Neuronal stem cell (in vitro differentiated cells): ENCODE results near the gene TRPM6.

Experiments used
- DNase-seq: peaks from one replicate; pipeline ENCODE4 v3.0.0-alpha.2; 2013; ENCODE audit warnings: low spot score
- H2AFZ ChIP-seq: one replicate; pipeline ENCODE4 v1.6.1; 2013; ENCODE audit warnings: mild to moderate bottlenecking, low read length, inconsistent platforms
- H2AK5ac ChIP-seq: 2 replicates; pipeline ENCODE4 v1.6.1; 2013; ENCODE audit warnings: low read depth, mild to moderate bottlenecking, inconsistent platforms, low read length, moderate library complexity, mixed read lengths
- H2BK120ac ChIP-seq: 2 replicates; pipeline ENCODE4 v1.6.1; 2013; ENCODE audit warnings: low read depth, mild to moderate bottlenecking, inconsistent platforms, low read length, moderate library complexity, mixed read lengths
- H2BK12ac ChIP-seq: one replicate; pipeline ENCODE4 v1.6.1; 2013; ENCODE audit warnings: low read length, inconsistent platforms
- H2BK15ac ChIP-seq: 2 replicates; pipeline ENCODE4 v1.6.1; 2013; ENCODE audit warnings: mild to moderate bottlenecking, low read length, inconsistent platforms, mixed read lengths
- H2BK5ac ChIP-seq: one replicate; pipeline ENCODE4 v1.6.1; 2013; ENCODE audit warnings: inconsistent platforms, mild to moderate bottlenecking, low read length, moderate library complexity
- H3K14ac ChIP-seq: one replicate; pipeline ENCODE4 v1.6.1; 2013; ENCODE audit warnings: low read length, inconsistent platforms
- H3K18ac ChIP-seq: 2 replicates; pipeline ENCODE4 v1.6.1; 2013; ENCODE audit warnings: low read length, inconsistent platforms
- H3K23ac ChIP-seq: 2 replicates; pipeline ENCODE4 v1.6.1; 2013; ENCODE audit warnings: low read depth, mild to moderate bottlenecking, mixed read lengths, low read length, inconsistent platforms; ENCODE audit not compliant: poor library complexity
- H3K27ac ChIP-seq: replicated peaks from 3 replicates; pipeline ENCODE4 v1.5.1; 2013; ENCODE audit warnings: low read length, inconsistent platforms
- H3K27me3 ChIP-seq, 3 experiments: 2 replicates each; pipeline ENCODE4 v1.6.1; 2013; ENCODE audit warnings: low read length in 3 of 3, mild to moderate bottlenecking in 2 of 3, inconsistent platforms in 1 of 3, low read depth in 1 of 3, mixed read lengths in 1 of 3, moderate library complexity in 1 of 3; ENCODE audit not compliant: control insufficient read depth in 3 of 3, insufficient read depth in 3 of 3
- H3K36me3 ChIP-seq, 2 donors: replicated peaks in 1 of 2; 2 replicates each; pipeline ENCODE4 v1.6.1; 2013; ENCODE audit warnings: low read length in 2 of 2; ENCODE audit not compliant: control insufficient read depth in 2 of 2, insufficient read depth in 2 of 2
- H3K4ac ChIP-seq: 2 replicates; pipeline ENCODE4 v1.6.1; 2013; ENCODE audit warnings: inconsistent platforms, mild to moderate bottlenecking, low read length, moderate library complexity
- H3K4me1 ChIP-seq, 2 donors: 1 replicate in 1 of 2; 2 replicates in 1 of 2; pipeline ENCODE4 v1.6.1; 2013; ENCODE audit warnings: low read length in 2 of 2, low read depth in 1 of 2; ENCODE audit not compliant: control insufficient read depth in 2 of 2, insufficient read depth in 1 of 2
- H3K4me2 ChIP-seq: one replicate; pipeline ENCODE4 v1.6.1; 2013; ENCODE audit warnings: mild to moderate bottlenecking, low read length, inconsistent platforms; ENCODE audit not compliant: insufficient read depth, poor library complexity, severe bottlenecking
- H3K4me3 ChIP-seq, 2 donors: 2 replicates each; pipeline ENCODE4 v1.5.1; 2013; ENCODE audit warnings: low read length in 2 of 2, mild to moderate bottlenecking in 2 of 2, inconsistent platforms in 1 of 2, moderate library complexity in 1 of 2
- H3K79me1 ChIP-seq: one replicate; pipeline ENCODE4 v1.6.1; 2013; ENCODE audit warnings: low read depth, mild to moderate bottlenecking, inconsistent platforms, low read length, moderate library complexity
- H3K9ac ChIP-seq: one replicate; pipeline ENCODE4 v1.6.1; 2013; ENCODE audit warnings: mild to moderate bottlenecking, low read depth, low read length, inconsistent platforms; ENCODE audit not compliant: poor library complexity
- H3K9me3 ChIP-seq, 2 donors: replicated peaks in 1 of 2; 2 replicates each; pipeline versions ENCODE3 to v1.6.1; 2013; ENCODE audit warnings: low read length in 2 of 2, mild to moderate bottlenecking in 2 of 2, inconsistent platforms in 1 of 2, low read depth in 1 of 2, mixed read lengths in 1 of 2, moderate library complexity in 1 of 2; ENCODE audit not compliant: control insufficient read depth in 2 of 2, insufficient read depth in 1 of 2
- H4K8ac ChIP-seq: one replicate; pipeline ENCODE4 v1.6.1; 2013; ENCODE audit warnings: low read depth, mild to moderate bottlenecking, inconsistent platforms, low read length, moderate library complexity
- H4K91ac ChIP-seq: one replicate; pipeline ENCODE4 v1.6.1; 2013; ENCODE audit warnings: low read length, low read depth, mild to moderate bottlenecking, inconsistent platforms; ENCODE audit not compliant: poor library complexity
- WGBS, 2 donors: extraction: QIAGEN DNeasy Blood & Tissue Kit; methylation state at CpG; one replicate each; pipeline ENCODE4 v1.1.7; 2013; ENCODE audit warnings: missing lambda C conversion rate in 2 of 2, mixed read lengths in 1 of 2; ENCODE audit not compliant: insufficient read length in 2 of 2, insufficient replicate concordance in 1 of 2; ENCODE audit errors: extremely low coverage in 2 of 2; 5-methylcytosine and 5-hydroxymethylcytosine counted together

TRPM6 gene

GRCh38 chr9:74859786-74860185, 27.9 kb downstream of the TRPM6 start:
- H3K4ac ChIP-seq: no peak overlapping the region
- H2AFZ ChIP-seq: no peak overlapping the region
- H3K27me3 ChIP-seq: no peaks in the 10 kb centered on the region
- no peak overlapping the region for H4K91ac ChIP-seq
- no peak overlapping the region for H2BK12ac ChIP-seq
- no peaks in the 10 kb centered on the region for H3K9me3 ChIP-seq
- no peak overlapping the region for H2BK5ac ChIP-seq
- H3K79me1 ChIP-seq: no peaks in the 10 kb centered on the region
- H4K8ac ChIP-seq: no peak overlapping the region
- H2BK15ac ChIP-seq: no peak overlapping the region
- H3K4me3 ChIP-seq: no peak overlapping the region
- no peak overlapping the region for H2BK120ac ChIP-seq
- H3K36me3 ChIP-seq: no peaks in the 10 kb centered on the region
- no peak overlapping the region for H3K18ac ChIP-seq
- H3K23ac ChIP-seq: no peak overlapping the region
- H2AK5ac ChIP-seq: no peak overlapping the region
- no peak overlapping the region for H3K14ac ChIP-seq
- no peak for DNase-seq
- H3K9ac ChIP-seq: no peak overlapping the region
- no peak overlapping the region for H3K4me2 ChIP-seq
- no peaks in the 10 kb centered on the region for H3K4me1 ChIP-seq
- H3K27ac ChIP-seq: no peak overlapping the region
- no CpG with 5 or more reads among the region's 2 CpGs for WGBS, 2 donors

GRCh38 chr9:74858751-74859414, 28.8 kb downstream of the TRPM6 start:
- Histone ChIP-seq H3K9ac (no peak overlapping the region), H3K4me3 (no peak overlapping the region), H3K9me3 (no peaks in the 10 kb centered on the region), H3K36me3 (no peaks in the 10 kb centered on the region), H3K14ac (no peak overlapping the region), H2BK12ac (no peak overlapping the region), H2BK5ac (no peak overlapping the region), H2BK120ac (no peak overlapping the region), H2AFZ (no peak overlapping the region), H3K18ac (no peak overlapping the region), H3K4me2 (no peak overlapping the region), H3K27ac (no peak overlapping the region), H3K23ac (no peak overlapping the region), H3K4me1 (no peaks in the 10 kb centered on the region), H3K79me1 (no peaks in the 10 kb centered on the region), H2AK5ac (no peak overlapping the region), H3K4ac (no peak overlapping the region), H4K91ac (no peak overlapping the region), H2BK15ac (no peak overlapping the region), H4K8ac (no peak overlapping the region), H3K27me3 (no peaks in the 10 kb centered on the region)
- DNase-seq: no peak
- WGBS, 2 donors: no CpG with 5 or more reads among the region's 4 CpGs

- Histone ChIP-seq H2BK5ac (no peak overlapping the region), H3K23ac (no peak overlapping the region), H4K91ac (no peak overlapping the region), H3K14ac (no peak overlapping the region), H3K79me1 (no peaks in the 10 kb centered on the region), H3K27me3 (no peaks in the 10 kb centered on the region), H2AK5ac (no peak overlapping the region), H3K18ac (no peak overlapping the region), H3K9me3 (no peaks in the 10 kb centered on the region), H4K8ac (no peak overlapping the region), H3K4ac (no peak overlapping the region), H3K27ac (no peak overlapping the region), H3K9ac (no peak overlapping the region), H2BK15ac (no peak overlapping the region), H3K4me1 (no peaks in the 10 kb centered on the region), H2AFZ (no peak overlapping the region), H3K4me3 (no peak overlapping the region), H2BK120ac (no peak overlapping the region), H2BK12ac (no peak overlapping the region), H3K4me2 (no peak overlapping the region), H3K36me3 (no peaks in the 10 kb centered on the region)
- DNase-seq: no peak
These were observed 30.7 kb downstream of the TRPM6 start for GRCh38 chr9:74856989-74857388.

- no peak overlapping the region for H3K27ac ChIP-seq
These were observed 32.6 kb downstream of the TRPM6 start for GRCh38 chr9:74855072-74855471.

More at GRCh38 chr9:74855072-74855471, 32.6 kb downstream of the TRPM6 start:
- Histone ChIP-seq H3K14ac (no peak overlapping the region), H2BK12ac (no peak overlapping the region), H3K18ac (no peak overlapping the region), H2AFZ (no peak overlapping the region), H3K9me3 (no peaks in the 10 kb centered on the region), H3K36me3 (no peaks in the 10 kb centered on the region), H3K27me3 (no peaks in the 10 kb centered on the region), H2AK5ac (no peak overlapping the region), H4K8ac (no peak overlapping the region), H3K79me1 (no peaks in the 10 kb centered on the region), H3K23ac (no peak overlapping the region), H2BK15ac (no peak overlapping the region), H4K91ac (no peak overlapping the region), H3K9ac (no peak overlapping the region), H3K4me2 (no peak overlapping the region), H3K4me3 (no peak overlapping the region), H3K4ac (no peak overlapping the region), H2BK120ac (no peak overlapping the region), H3K4me1 (no peaks in the 10 kb centered on the region), H2BK5ac (no peak overlapping the region)
- DNase-seq: no peak
- WGBS, 2 donors: 100% methylated on average over 2 of the region's 6 CpGs; no CpG with 5 or more reads in 1 of the 2 donors
